MM.1S (cell line): Measurements from ENCODE around the gene CLN6.

Experiments
- DNase-seq: peaks from one replicate; pipeline ENCODE4 v3.0.0-alpha.2; 2015
- H2AFZ ChIP-seq: fragments of 300-600 bp; sonication (generic); 2 replicates; pipeline ENCODE4 v1.6.0; 2016; ENCODE audit warnings: antibody characterized with exemption, low read length
- H3F3A ChIP-seq: fragments of 300-600 bp; sonication (generic); 2 replicates; pipeline ENCODE4 v1.6.1; 2016; ENCODE audit warnings: mild to moderate bottlenecking, antibody characterized with exemption, low read length, moderate library complexity, mixed read lengths; ENCODE audit not compliant: insufficient read depth
- H3K27ac ChIP-seq: fragments of 300-600 bp; sonication (generic); 2 replicates; pipeline ENCODE4 v1.5.1; 2016; ENCODE audit warnings: mild to moderate bottlenecking, low read length
- H3K27me3 ChIP-seq: fragments of 300-600 bp; sonication (generic); replicated peaks from 2 replicates; pipeline ENCODE4 v1.6.0; 2016; ENCODE audit warnings: low read length; ENCODE audit not compliant: insufficient read depth
- H3K36me3 ChIP-seq: fragments of 300-600 bp; sonication (generic); replicated peaks from 2 replicates; pipeline ENCODE4 v1.6.1; 2016; ENCODE audit warnings: mild to moderate bottlenecking, low read length, mixed read lengths; ENCODE audit not compliant: insufficient read depth
- H3K4me1 ChIP-seq: fragments of 300-600 bp; sonication (generic); 2 replicates; pipeline ENCODE4 v1.6.1; 2016; ENCODE audit warnings: low read length, mixed read lengths
- H3K4me2 ChIP-seq: fragments of 300-600 bp; sonication (generic); 2 replicates; pipeline ENCODE4 v1.6.0; 2016; ENCODE audit warnings: low read depth, low read length
- H3K4me3 ChIP-seq: fragments of 300-600 bp; sonication (generic); 2 replicates; pipeline ENCODE4 v1.5.1; 2016; ENCODE audit warnings: low read length, mixed read lengths
- H3K79me2 ChIP-seq: fragments of 300-600 bp; sonication (generic); 2 replicates; pipeline ENCODE4 v1.6.1; 2016; ENCODE audit warnings: mixed run types, low read length, mixed read lengths
- H3K9ac ChIP-seq: fragments of 300-600 bp; sonication (generic); 2 replicates; pipeline ENCODE4 v1.6.1; 2016; ENCODE audit warnings: low read length, mixed read lengths
- H3K9me2 ChIP-seq: fragments of 300-600 bp; sonication (generic); replicated peaks from 2 replicates; pipeline ENCODE4 v1.6.1; 2016; ENCODE audit warnings: mild to moderate bottlenecking, low read length, mixed read lengths; ENCODE audit not compliant: insufficient read depth
- H3K9me3 ChIP-seq: fragments of 300-600 bp; sonication (generic); replicated peaks from 2 replicates; pipeline ENCODE4 v1.6.1; 2016; ENCODE audit warnings: mild to moderate bottlenecking, low read length, mixed read lengths; ENCODE audit not compliant: insufficient read depth
- H4K20me1 ChIP-seq: fragments of 300-600 bp; sonication (generic); 2 replicates; pipeline ENCODE4 v1.6.1; 2016; ENCODE audit warnings: mild to moderate bottlenecking, low read length, moderate library complexity, mixed read lengths; ENCODE audit not compliant: insufficient read depth
- CTCF ChIP-seq: fragments of 300-600 bp; sonication (generic); IDR thresholded peaks from 2 replicates; pipeline ENCODE4 v1.5.1; 2016; ENCODE audit warnings: antibody characterized with exemption, low read length, mixed read lengths
- EZH2 ChIP-seq: fragments of 300-600 bp; sonication (generic); optimal IDR thresholded peaks from 2 replicates; pipeline ENCODE3; 2017; ENCODE audit warnings: low read depth, mild to moderate bottlenecking, antibody characterized with exemption, low read length, mixed read lengths
- EZH2phosphoT487 ChIP-seq: fragments of 300-600 bp; sonication (generic); IDR thresholded peaks from 2 replicates; pipeline ENCODE4 v1.6.1; 2018; ENCODE audit warnings: antibody characterized with exemption, low read length

Gene CLN6

GRCh38 chr15:68220967-68221366 lies 8.6 kb downstream of the CLN6 start:
- Histone ChIP-seq H3K27me3 (no peaks in the 10 kb centered on the region), H4K20me1 (peaks cover 41% of the 10 kb centered on the region), H3K9me2 (no peaks in the 10 kb centered on the region), H3K36me3 (peaks cover 17% of the 10 kb centered on the region), H3K79me2 (peaks cover 95% of the 10 kb centered on the region), H2AFZ (no peak overlapping the region), H3K4me1 (peaks cover 21% of the 10 kb centered on the region), H3K9me3 (no peaks in the 10 kb centered on the region), H3K27ac (no peak overlapping the region), H3K4me3 (no peak overlapping the region), H3F3A (peaks cover 16% of the 10 kb centered on the region), H3K4me2 (no peak overlapping the region), H3K9ac (no peak overlapping the region)
- TF ChIP-seq EZH2 (no peak), EZH2phosphoT487 (no peak), CTCF (no peak)
- no peak for DNase-seq

GRCh38 chr15:68220489-68220888 lies 9.0 kb downstream of the CLN6 start:
- no peaks in the 10 kb centered on the region for H3K9me2 ChIP-seq
- no peak overlapping the region for H3K9ac ChIP-seq
- peaks cover 19% of the 10 kb centered on the region for H3K36me3 ChIP-seq
- H3K4me2 ChIP-seq = no peak overlapping the region
- H3F3A ChIP-seq = peaks cover 12% of the 10 kb centered on the region
- no peak overlapping the region for H3K27ac ChIP-seq
- peaks cover 46% of the 10 kb centered on the region for H4K20me1 ChIP-seq
- no peaks in the 10 kb centered on the region for H3K27me3 ChIP-seq
- peaks cover 95% of the 10 kb centered on the region for H3K79me2 ChIP-seq
- no peaks in the 10 kb centered on the region for H3K9me3 ChIP-seq
- TF ChIP-seq EZH2 (no peak), CTCF (no peak), EZH2phosphoT487 (no peak)
- no peak for DNase-seq
- H2AFZ ChIP-seq = no peak overlapping the region
- peaks cover 20% of the 10 kb centered on the region for H3K4me1 ChIP-seq
- no peak overlapping the region for H3K4me3 ChIP-seq

- no peaks in the 10 kb centered on the region for H3K9me2 ChIP-seq
- no peaks in the 10 kb centered on the region for H3K27me3 ChIP-seq
- H3K27ac ChIP-seq = no peak overlapping the region
- no peak overlapping the region for H3K9ac ChIP-seq
- no peak overlapping the region for H3K4me3 ChIP-seq
- TF ChIP-seq CTCF = no peak
- TF ChIP-seq EZH2phosphoT487 = no peak
- no peak for TF ChIP-seq EZH2
- peaks cover 59% of the 10 kb centered on the region for H4K20me1 ChIP-seq
- H3K79me2 ChIP-seq = peaks cover 95% of the 10 kb centered on the region
- H3K36me3 ChIP-seq = peaks cover 28% of the 10 kb centered on the region
- no peaks in the 10 kb centered on the region for H3F3A ChIP-seq
- no peak overlapping the region for H2AFZ ChIP-seq
- H3K4me2 ChIP-seq = no peak overlapping the region
- peaks cover 7% of the 10 kb centered on the region; the same call in 1 of the 2 replicates for H3K4me1 ChIP-seq
- DNase-seq = no peak
- H3K9me3 ChIP-seq = no peaks in the 10 kb centered on the region
Measured at GRCh38 chr15:68218847-68219798, 10.4 kb downstream of the CLN6 start.
